Measurements from ENCODE around the gene IGFL4. TPM values are rescaled to one million over a fixed set of nuclear protein-coding genes. Genes with fewer than 3 reads are reported as not detected.
A peak's percentile ranks its signal among the peaks of the same experiment; 100 is the strongest.

The IGFL4 gene
- total RNA-seq, 2 experiments from 2014 or later = not detected

- ChIA-PET CTCF (no interaction called here), POLR2A (interaction anchor here (0.5 kb wide), 1 partner anchor 166 kb away, joined by 3 read pairs; no protein-coding TSS in a partner anchor)
- peaks cover 6 to 15% of the 10 kb centered on the region in 2 experiments for H3K27me3 ChIP-seq (ENCODE audit: control insufficient read depth in 1 of 2, insufficient read depth in 2 of 2, low read length in 2 of 2)
- DNase-seq (no peak), ATAC-seq (ENCODE audit: poor library complexity) (no peak)
- no peak within 1 kb of the TSS for H3K27ac ChIP-seq (ENCODE audit: low read depth in 1 of 2, low read length in 2 of 2)
- peaks cover 10% of the 10 kb centered on the region for H3K4me1 ChIP-seq (ENCODE audit: insufficient read depth, low read length)
- H3K9me3 ChIP-seq (ENCODE audit: control insufficient read depth in 1 of 2, insufficient read depth in 1 of 2, low read length in 2 of 2) = no peaks in the 10 kb centered on the region
- H3K4me3 Mint-ChIP-seq = peak within 1 kb of the TSS; percentile 45
- TF ChIP-seq CTCF (IDR thresholded peaks at IDR 0.05) = no peak
- H3K4me3 ChIP-seq (ENCODE audit: low read length) = no peak within 1 kb of the TSS
- H3K36me3 ChIP-seq (ENCODE audit: insufficient read depth, low read length) = no peaks in the 10 kb centered on the region
- H3K4me1 Mint-ChIP-seq (ENCODE audit: low read depth) = peaks cover 18% of the 10 kb centered on the region
- intact Hi-C loops (cut with DNase I, micrococcal nuclease) = no loop called here
- H3K27me3 Mint-ChIP-seq = peaks cover 32% of the 10 kb centered on the region
- no peaks in the 10 kb centered on the region for H3K36me3 Mint-ChIP-seq (ENCODE audit: low read depth)
- no peak within 1 kb of the TSS for H3K27ac Mint-ChIP-seq
- no peaks in the 10 kb centered on the region for H3K9me3 Mint-ChIP-seq
Observed at GRCh38 chr19:46022431-46023310, 18.1 kb downstream of the IGFL4 start, which contains the start of gene PGLYRP1. PGLYRP1 (minus strand) TSS chr19:46023053; CDS start chr19:46023021, 32 bp downstream.

DNA sequence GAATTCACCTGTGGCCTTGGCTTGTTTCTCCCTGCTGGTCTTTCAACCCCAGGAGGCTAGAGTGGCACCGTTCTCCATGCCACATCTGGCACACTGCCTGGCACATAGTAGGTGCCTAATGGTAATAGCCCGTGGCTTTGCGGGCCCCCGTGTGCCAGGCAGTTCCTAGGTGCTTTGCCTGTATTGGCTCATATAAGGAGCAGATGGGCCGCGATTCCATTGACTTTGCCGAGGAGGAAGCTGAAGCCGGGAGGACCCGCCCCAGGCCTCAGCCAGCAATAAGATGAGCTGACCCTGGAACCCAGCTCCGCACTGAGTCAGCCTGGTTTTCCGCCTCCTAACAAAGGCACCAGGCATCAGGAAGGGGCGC, 18.8 kb downstream of the IGFL4 start:
- POLR2A ChIA-PET = no interaction called here
- TF ChIP-seq CTCF (IDR thresholded peaks at IDR 0.05) = no peak
- H3K27ac ChIP-seq (ENCODE audit: low read depth in 1 of 2, low read length in 2 of 2) = no peak overlapping the region
- DNase-seq (no peak), ATAC-seq (ENCODE audit: poor library complexity) (no peak)
- no peaks in the 10 kb centered on the region for H3K9me3 ChIP-seq (ENCODE audit: control insufficient read depth in 1 of 2, insufficient read depth in 1 of 2, low read length in 2 of 2)
- H3K36me3 ChIP-seq (ENCODE audit: insufficient read depth, low read length) = no peaks in the 10 kb centered on the region
- CTCF ChIA-PET = no interaction called here
- H3K4me3 Mint-ChIP-seq = peak overlapping the region; percentile 45
- no peaks in the 10 kb centered on the region for H3K36me3 Mint-ChIP-seq (ENCODE audit: low read depth)
- peaks cover 12% of the 10 kb centered on the region for H3K4me1 ChIP-seq (ENCODE audit: insufficient read depth, low read length)
- no peak overlapping the region for H3K27ac Mint-ChIP-seq
- peaks cover 6 to 15% of the 10 kb centered on the region in 2 experiments for H3K27me3 ChIP-seq (ENCODE audit: control insufficient read depth in 1 of 2, insufficient read depth in 2 of 2, low read length in 2 of 2)
- intact Hi-C loops (cut with DNase I, micrococcal nuclease) = no loop called here
- no peaks in the 10 kb centered on the region for H3K9me3 Mint-ChIP-seq
- no peak overlapping the region for H3K4me3 ChIP-seq (ENCODE audit: low read length)
- peaks cover 19% of the 10 kb centered on the region for H3K4me1 Mint-ChIP-seq (ENCODE audit: low read depth)
- H3K27me3 Mint-ChIP-seq = peaks cover 32% of the 10 kb centered on the region

- ATAC-seq (ENCODE audit: poor library complexity) = no peak
- peak overlapping the region; percentile 45 for H3K4me3 Mint-ChIP-seq
- H3K4me1 ChIP-seq (ENCODE audit: insufficient read depth, low read length) = peaks cover 13% of the 10 kb centered on the region
- H3K36me3 ChIP-seq (ENCODE audit: insufficient read depth, low read length) = no peaks in the 10 kb centered on the region
- no peak for TF ChIP-seq CTCF (IDR thresholded peaks at IDR 0.05)
- POLR2A ChIA-PET = no interaction called here
- CTCF ChIA-PET = no interaction called here
- H3K4me3 ChIP-seq (ENCODE audit: low read length) = no peak overlapping the region
- H3K27me3 ChIP-seq (ENCODE audit: control insufficient read depth in 1 of 2, insufficient read depth in 2 of 2, low read length in 2 of 2) = peaks cover 6 to 15% of the 10 kb centered on the region in 2 experiments
- no peaks in the 10 kb centered on the region for H3K36me3 Mint-ChIP-seq (ENCODE audit: low read depth)
- H3K9me3 Mint-ChIP-seq = no peaks in the 10 kb centered on the region
- H3K27ac ChIP-seq (ENCODE audit: low read depth in 1 of 2, low read length in 2 of 2) = no peak overlapping the region
- H3K4me1 Mint-ChIP-seq (ENCODE audit: low read depth) = peaks cover 18% of the 10 kb centered on the region
- no peak for DNase-seq
- H3K9me3 ChIP-seq (ENCODE audit: control insufficient read depth in 1 of 2, insufficient read depth in 1 of 2, low read length in 2 of 2) = no peaks in the 10 kb centered on the region
- no peak overlapping the region for H3K27ac Mint-ChIP-seq
- H3K27me3 Mint-ChIP-seq = peaks cover 29% of the 10 kb centered on the region
- intact Hi-C loops (cut with DNase I, micrococcal nuclease) = no loop called here
Observed at GRCh38 chr19:46021531-46022041, 19.2 kb downstream of the IGFL4 start.

All from CD4-positive, alpha-beta T cell (primary cell).